Astrocyte (in vitro differentiated cells and primary cell): Measurements from ENCODE around the gene PINLYP. TPM values are rescaled to one million over a fixed set of nuclear protein-coding genes. Genes with fewer than 3 reads are reported as not detected.

Source experiments
- DNase-seq: peaks from one replicate; pipeline ENCODE4 v3.0.0-alpha.2; 2010; ENCODE audit warnings: low read depth
- FAIRE-seq: peaks from 2 replicates; lab custom pipeline; 2011; peaks lifted over from hg19 to GRCh38; lab: Jason Lieb, UNC
- H2AFZ ChIP-seq: 2 replicates; pipeline ENCODE4 v1.6.0; 2012; ENCODE audit warnings: low read depth, low read length, inconsistent platforms
- H3K27ac ChIP-seq: 2 replicates; pipeline ENCODE4 v1.5.1; 2011; ENCODE audit warnings: low read depth, low read length, inconsistent platforms
- H3K27me3 ChIP-seq: 2 replicates; pipeline ENCODE4 v1.6.0; 2011; ENCODE audit warnings: low read length, inconsistent platforms; ENCODE audit not compliant: insufficient read depth
- H3K36me3 ChIP-seq: 2 replicates; pipeline ENCODE4 v1.5.1; 2011; ENCODE audit warnings: low read length, inconsistent platforms; ENCODE audit not compliant: insufficient read depth
- H3K4me1 ChIP-seq: 2 replicates; pipeline ENCODE4 v1.5.1; 2011; ENCODE audit warnings: low read length, inconsistent platforms; ENCODE audit not compliant: insufficient read depth
- H3K4me2 ChIP-seq: 2 replicates; pipeline ENCODE4 v1.6.0; 2012; ENCODE audit warnings: low read length, inconsistent platforms
- H3K4me3 ChIP-seq: 2 replicates; pipeline ENCODE4 v1.5.1; 2011; ENCODE audit warnings: low read depth, mild to moderate bottlenecking, low read length, inconsistent platforms; ENCODE audit not compliant: insufficient read depth
- H3K79me2 ChIP-seq: 2 replicates; pipeline ENCODE4 v1.6.0; 2012; ENCODE audit warnings: mild to moderate bottlenecking, low read length, inconsistent platforms; ENCODE audit not compliant: insufficient read depth
- H3K9ac ChIP-seq: 2 replicates; pipeline ENCODE4 v1.6.0; 2012; ENCODE audit warnings: mild to moderate bottlenecking, low read length, inconsistent platforms
- H3K9me3 ChIP-seq: 2 replicates; pipeline ENCODE4 v1.5.1; 2012; ENCODE audit warnings: low read depth, mild to moderate bottlenecking, low read length, inconsistent platforms; ENCODE audit not compliant: insufficient read depth
- H4K20me1 ChIP-seq: 2 replicates; pipeline ENCODE4 v1.6.0; 2012; ENCODE audit warnings: low read length, inconsistent platforms; ENCODE audit not compliant: insufficient read depth
- H3K27ac Mint-ChIP-seq: one replicate; pipeline ENCODE4 v1.8.0; 2021; ENCODE audit warnings: mild to moderate bottlenecking, mixed read lengths; ENCODE audit not compliant: unreplicated experiment
- H3K27me3 Mint-ChIP-seq: one replicate; pipeline ENCODE4 v1.8.0; 2021; ENCODE audit warnings: low read depth, mixed read lengths; ENCODE audit not compliant: unreplicated experiment
- H3K36me3 Mint-ChIP-seq: one replicate; pipeline ENCODE4 v1.8.0; 2021; ENCODE audit warnings: low read depth, mixed read lengths; ENCODE audit not compliant: unreplicated experiment
- H3K4me1 Mint-ChIP-seq: one replicate; pipeline ENCODE4 v1.8.0; 2021; ENCODE audit warnings: low read depth, mixed read lengths; ENCODE audit not compliant: unreplicated experiment
- H3K4me3 Mint-ChIP-seq: one replicate; pipeline ENCODE4 v1.8.0; 2021; ENCODE audit warnings: mild to moderate bottlenecking, moderate library complexity, mixed read lengths; ENCODE audit not compliant: unreplicated experiment
- H3K9me3 Mint-ChIP-seq: one replicate; pipeline ENCODE4 v1.8.0; 2021; ENCODE audit warnings: mild to moderate bottlenecking, mixed read lengths; ENCODE audit not compliant: unreplicated experiment
- CTCF ChIP-seq: IDR thresholded peaks from 2 replicates; pipeline ENCODE4 v1.5.1; 2011; ENCODE audit warnings: low read depth, mild to moderate bottlenecking, inconsistent platforms, low read length, moderate library complexity; ENCODE audit not compliant: insufficient read depth
- EZH2 ChIP-seq: IDR thresholded peaks from 2 replicates; pipeline ENCODE4 v1.6.1; 2012; ENCODE audit warnings: mild to moderate bottlenecking, low read length, inconsistent platforms; ENCODE audit not compliant: insufficient read depth
- total RNA-seq: library from RNA; stranded (reverse); gene quantifications from 2 replicates; pipeline ENCODE4 v1.2.1, GENCODE V29; 2021

PINLYP gene
- total RNA-seq, 1 donor from 2014 or later, result 0.30 TPM

- no peaks in the 10 kb centered on the region for H3K9me3 ChIP-seq
- Mint-ChIP-seq H3K36me3 (peaks cover 7% of the 10 kb centered on the region), H3K4me3 (peak overlapping the region; percentile 100), H3K4me1 (peaks cover 20% of the 10 kb centered on the region), H3K27me3 (no peaks in the 10 kb centered on the region), H3K9me3 (no peaks in the 10 kb centered on the region), H3K27ac (peak overlapping the region; percentile 100)
- H4K20me1 ChIP-seq, result peaks cover 34% of the 10 kb centered on the region
- H3K27ac ChIP-seq, result peak overlapping the region; percentile 99
- H3K9ac ChIP-seq, result peak overlapping the region; percentile 87
- DNase-seq (peak; percentile 33), FAIRE-seq (no peak)
- peaks cover 5% of the 10 kb centered on the region for H3K36me3 ChIP-seq
- TF ChIP-seq CTCF (peak; percentile 81), EZH2 (no peak)
- peak overlapping the region; percentile 31 for H2AFZ ChIP-seq
- peaks cover 73% of the 10 kb centered on the region for H3K79me2 ChIP-seq
- H3K4me1 ChIP-seq, result peaks cover 28% of the 10 kb centered on the region
- H3K4me3 ChIP-seq, result peak overlapping the region; percentile 85
- peak overlapping the region; percentile 90 for H3K4me2 ChIP-seq
- H3K27me3 ChIP-seq, result no peaks in the 10 kb centered on the region
Observed at GRCh38 chr19:43594710-43595604, 19.4 kb downstream of the PINLYP start.

- Histone ChIP-seq H3K4me3 (peak overlapping the region; percentile 85), H3K27me3 (no peaks in the 10 kb centered on the region), H3K9ac (peak overlapping the region; percentile 87), H3K36me3 (peaks cover 3% of the 10 kb centered on the region), H2AFZ (peak overlapping the region; percentile 31), H3K79me2 (peaks cover 75% of the 10 kb centered on the region), H4K20me1 (peaks cover 27% of the 10 kb centered on the region), H3K9me3 (no peaks in the 10 kb centered on the region), H3K27ac (peak overlapping the region; percentile 99), H3K4me1 (peaks cover 28% of the 10 kb centered on the region), H3K4me2 (peak overlapping the region; percentile 90)
- TF ChIP-seq CTCF, result no peak
- Mint-ChIP-seq H3K9me3 (no peaks in the 10 kb centered on the region), H3K27ac (peak overlapping the region; percentile 100), H3K4me3 (peak overlapping the region; percentile 100), H3K4me1 (peaks cover 20% of the 10 kb centered on the region), H3K36me3 (peaks cover 5% of the 10 kb centered on the region), H3K27me3 (no peaks in the 10 kb centered on the region)
- no peak for FAIRE-seq
- no peak for DNase-seq
Observed at GRCh38 chr19:43595605-43595998, 20.0 kb downstream of the PINLYP start.
